ENCODE data around the gene ADGRG1.

The ADGRG1 gene

GRCh38 chr16:57693550-57693949 is 65.1 kb downstream of the ADGRG1 start:
- Histone ChIP-seq H3K9me3 (replicated peaks; ENCODE audit: insufficient read depth, low read length) (no peaks in the 10 kb centered on the region), H3K36me3 (replicated peaks; ENCODE audit: insufficient read depth, low read length) (no peaks in the 10 kb centered on the region), H4K20me1 (ENCODE audit: insufficient read depth, low read length) (no peaks in the 10 kb centered on the region), H3K79me2 (ENCODE audit: low read length) (no peaks in the 10 kb centered on the region), H3F3A (ENCODE audit: insufficient read depth, low read length) (no peaks in the 10 kb centered on the region), H3K4me2 (ENCODE audit: low read depth, low read length) (no peak overlapping the region), H3K9me2 (replicated peaks; ENCODE audit: insufficient read depth, low read length) (no peaks in the 10 kb centered on the region), H3K4me1 (ENCODE audit: low read length) (no peaks in the 10 kb centered on the region), H3K27ac (ENCODE audit: low read length) (no peak overlapping the region), H2AFZ (ENCODE audit: low read length) (no peak overlapping the region), H3K4me3 (ENCODE audit: low read length) (no peak overlapping the region), H3K9ac (ENCODE audit: low read length) (no peak overlapping the region), H3K27me3 (replicated peaks; ENCODE audit: insufficient read depth, low read length) (no peaks in the 10 kb centered on the region)
- DNase-seq, result no peak
- TF ChIP-seq EZH2 (optimal IDR thresholded peaks at IDR 0.05; ENCODE audit: low read depth, low read length) (no peak), CTCF (IDR thresholded peaks at IDR 0.05; ENCODE audit: low read length) (no peak), EZH2phosphoT487 (IDR thresholded peaks at IDR 0.05; ENCODE audit: low read length) (no peak)

DNA sequence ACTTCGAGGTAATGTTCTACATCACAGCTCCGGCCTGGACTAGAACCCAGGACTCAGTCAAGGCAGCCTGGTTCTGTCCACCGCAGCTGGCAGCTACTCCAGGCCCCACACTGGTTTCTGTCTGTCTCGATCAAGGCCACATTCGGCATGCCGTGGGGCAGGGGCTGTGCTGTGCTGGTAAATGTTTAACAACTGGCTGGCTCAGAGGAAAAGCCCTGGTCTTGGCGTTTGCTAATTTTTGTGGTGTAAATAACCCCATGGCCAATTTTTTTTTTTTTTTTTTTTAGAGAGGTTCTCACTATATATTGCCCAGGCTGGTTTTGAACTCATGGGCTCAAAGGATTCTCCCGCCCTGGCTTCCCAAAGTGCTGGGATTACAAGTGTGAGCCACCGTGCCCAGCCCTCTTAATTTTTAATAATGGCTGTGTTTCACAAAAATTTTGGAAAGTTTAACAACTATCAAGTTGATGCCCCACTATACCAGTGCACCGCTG is 65.8 kb downstream of the ADGRG1 start:
- no peak overlapping the region for H3K9ac ChIP-seq (ENCODE audit: low read length)
- no peak for DNase-seq
- no peaks in the 10 kb centered on the region for H3K9me2 ChIP-seq (replicated peaks; ENCODE audit: insufficient read depth, low read length)
- H3K27me3 ChIP-seq (replicated peaks; ENCODE audit: insufficient read depth, low read length), result no peaks in the 10 kb centered on the region
- no peaks in the 10 kb centered on the region for H3K4me1 ChIP-seq (ENCODE audit: low read length)
- TF ChIP-seq CTCF (IDR thresholded peaks at IDR 0.05; ENCODE audit: low read length) (no peak), EZH2phosphoT487 (IDR thresholded peaks at IDR 0.05; ENCODE audit: low read length) (no peak), EZH2 (optimal IDR thresholded peaks at IDR 0.05; ENCODE audit: low read depth, low read length) (no peak)
- H3K4me2 ChIP-seq (ENCODE audit: low read depth, low read length), result no peak overlapping the region
- no peaks in the 10 kb centered on the region for H3K36me3 ChIP-seq (replicated peaks; ENCODE audit: insufficient read depth, low read length)
- no peak overlapping the region for H3K27ac ChIP-seq (ENCODE audit: low read length)
- H4K20me1 ChIP-seq (ENCODE audit: insufficient read depth, low read length), result no peaks in the 10 kb centered on the region
- H2AFZ ChIP-seq (ENCODE audit: low read length), result no peak overlapping the region
- H3K79me2 ChIP-seq (ENCODE audit: low read length), result no peaks in the 10 kb centered on the region
- H3K4me3 ChIP-seq (ENCODE audit: low read length), result no peak overlapping the region
- no peaks in the 10 kb centered on the region for H3F3A ChIP-seq (ENCODE audit: insufficient read depth, low read length)
- no peaks in the 10 kb centered on the region for H3K9me3 ChIP-seq (replicated peaks; ENCODE audit: insufficient read depth, low read length)

DNA sequence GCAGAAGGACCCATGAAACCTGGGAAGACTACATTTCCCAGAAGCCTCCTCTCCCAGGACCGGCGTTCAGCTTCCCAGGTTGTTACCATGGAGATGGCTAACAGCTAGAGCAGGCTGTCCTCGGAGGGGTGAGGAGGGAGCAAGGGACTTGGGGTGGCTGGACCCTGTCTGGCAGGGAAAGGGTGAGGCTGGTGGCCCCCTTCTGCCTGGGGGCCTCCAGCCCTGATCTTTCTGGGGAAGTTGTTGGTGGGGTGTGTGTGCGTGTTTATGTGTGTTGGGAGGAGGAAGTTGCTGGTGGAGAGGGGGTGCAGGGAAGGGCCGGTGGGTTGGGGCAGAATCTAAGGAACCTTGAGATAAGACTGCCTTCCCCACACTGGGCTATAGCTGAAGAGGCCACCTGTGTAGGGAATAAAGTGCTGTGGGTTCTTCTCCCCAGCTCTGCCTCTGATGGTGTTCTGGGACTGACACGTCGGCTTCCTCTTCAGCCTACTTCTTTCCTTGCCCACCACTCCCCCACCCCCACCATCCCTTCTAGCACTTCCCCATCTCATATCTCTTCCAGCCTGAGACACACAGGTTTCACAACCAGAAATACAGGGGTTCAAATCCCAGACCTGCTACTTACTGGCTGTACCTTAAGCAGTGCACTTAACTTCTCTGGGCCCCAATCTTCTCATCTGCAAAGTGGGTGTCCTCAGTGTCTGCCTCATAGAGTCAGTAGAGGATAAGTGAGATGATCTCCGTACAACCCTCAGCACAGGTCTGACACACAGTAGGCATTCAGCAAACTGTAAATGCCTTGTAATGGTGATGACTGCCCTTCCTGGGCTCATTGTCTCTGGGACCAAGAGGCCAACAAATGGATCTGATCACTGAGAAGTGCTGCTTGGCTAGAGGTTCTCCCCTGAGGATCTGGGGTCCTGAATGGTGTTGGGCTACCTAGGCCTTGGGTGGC is 66.6 kb downstream of the ADGRG1 start, which contains the start of gene DRC7:
Gene DRC7 (plus strand): TSS at position 82 of the 955 bp plus-strand sequence. CDS start 3,144 bp downstream, outside the sequence.
- no peaks in the 10 kb centered on the region for H3K36me3 ChIP-seq (replicated peaks; ENCODE audit: insufficient read depth, low read length)
- TF ChIP-seq EZH2 (optimal IDR thresholded peaks at IDR 0.05; ENCODE audit: low read depth, low read length), result no peak
- no peak for TF ChIP-seq CTCF (IDR thresholded peaks at IDR 0.05; ENCODE audit: low read length)
- no peak for TF ChIP-seq EZH2phosphoT487 (IDR thresholded peaks at IDR 0.05; ENCODE audit: low read length)

More for the DNA sequence above, 66.6 kb downstream of the ADGRG1 start, which contains the start of gene DRC7:
- Histone ChIP-seq H3K27ac (ENCODE audit: low read length) (no peak within 1 kb of the TSS), H3K4me3 (ENCODE audit: low read length) (no peak within 1 kb of the TSS), H3F3A (ENCODE audit: insufficient read depth, low read length) (no peaks in the 10 kb centered on the region), H3K27me3 (replicated peaks; ENCODE audit: insufficient read depth, low read length) (no peaks in the 10 kb centered on the region), H3K4me2 (ENCODE audit: low read depth, low read length) (no peak within 1 kb of the TSS), H4K20me1 (ENCODE audit: insufficient read depth, low read length) (no peaks in the 10 kb centered on the region), H3K9me2 (replicated peaks; ENCODE audit: insufficient read depth, low read length) (no peaks in the 10 kb centered on the region), H3K4me1 (ENCODE audit: low read length) (no peaks in the 10 kb centered on the region), H2AFZ (ENCODE audit: low read length) (no peak within 1 kb of the TSS), H3K9ac (ENCODE audit: low read length) (no peak within 1 kb of the TSS), H3K79me2 (ENCODE audit: low read length) (no peaks in the 10 kb centered on the region), H3K9me3 (replicated peaks; ENCODE audit: insufficient read depth, low read length) (no peaks in the 10 kb centered on the region)
- no peak for DNase-seq
